ENCODE measurements around the gene PDZK1. TPM values are rescaled to one million over a fixed set of nuclear protein-coding genes. Genes with fewer than 3 reads are reported as not detected.

Gene PDZK1
- total RNA-seq: under 0.01 TPM

DNA sequence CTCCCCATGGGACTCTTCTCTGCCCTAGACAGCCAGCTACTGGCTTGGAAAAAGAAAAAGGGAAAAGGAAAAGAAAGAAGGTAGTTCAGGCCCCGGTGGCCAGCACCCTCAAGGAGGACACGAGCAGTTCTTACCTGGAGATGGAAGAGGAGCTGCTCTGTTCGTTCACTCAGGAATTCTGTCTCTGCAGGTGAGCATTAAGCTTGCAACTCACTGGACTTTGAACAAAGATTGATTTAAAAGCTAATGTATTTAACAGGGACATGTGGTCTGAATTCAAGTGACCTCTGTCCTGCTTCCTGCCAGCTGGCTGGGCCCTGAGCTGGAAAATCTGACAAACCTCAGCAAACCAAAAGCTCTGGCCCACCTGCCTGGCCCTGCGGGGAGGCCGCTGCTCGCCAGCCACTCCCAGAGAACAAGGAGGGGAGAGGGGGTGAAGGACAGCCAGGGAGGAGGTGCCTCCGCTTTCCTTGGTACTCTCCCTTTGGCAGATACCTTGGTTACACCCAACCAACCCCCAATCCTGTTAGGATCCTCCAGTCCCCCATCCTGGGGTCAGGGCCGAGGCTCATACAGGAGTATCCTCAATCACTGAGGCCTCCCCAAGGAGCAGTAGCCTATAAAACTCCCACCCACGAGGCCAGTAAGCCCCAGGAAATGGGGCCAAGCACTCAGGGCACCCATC is at the start of gene PDZK1:
PDZK1 (minus strand) TSS at position 186 of the 685 bp plus-strand sequence. CDS start 19,347 bp downstream, outside the sequence.
- H3K27ac ChIP-seq (ENCODE audit: low read depth, low read length): no peak within 1 kb of the TSS
- no peaks in the 10 kb centered on the region for H3K4me1 ChIP-seq (ENCODE audit: control insufficient read depth in 3 of 3, insufficient read depth in 3 of 3, low read length in 3 of 3)
- H3K4me3 ChIP-seq (ENCODE audit: low read length in 3 of 3): no peak within 1 kb of the TSS
- no peaks in the 10 kb centered on the region for H3K36me3 ChIP-seq (ENCODE audit: control insufficient read depth in 3 of 3, insufficient read depth in 3 of 3, low read length in 3 of 3)
- peaks cover 0 to 5% (median 0%) of the 10 kb centered on the region in 3 donors for H3K27me3 ChIP-seq (ENCODE audit: control insufficient read depth in 3 of 3, insufficient read depth in 3 of 3, low read length in 3 of 3)
- no peak within 1 kb of the TSS for H3K9ac ChIP-seq (ENCODE audit: low read depth in 1 of 3, low read length in 3 of 3)
- no peaks in the 10 kb centered on the region for H3K9me3 ChIP-seq (ENCODE audit: control insufficient read depth in 3 of 3, low read length in 3 of 3)

DNA sequence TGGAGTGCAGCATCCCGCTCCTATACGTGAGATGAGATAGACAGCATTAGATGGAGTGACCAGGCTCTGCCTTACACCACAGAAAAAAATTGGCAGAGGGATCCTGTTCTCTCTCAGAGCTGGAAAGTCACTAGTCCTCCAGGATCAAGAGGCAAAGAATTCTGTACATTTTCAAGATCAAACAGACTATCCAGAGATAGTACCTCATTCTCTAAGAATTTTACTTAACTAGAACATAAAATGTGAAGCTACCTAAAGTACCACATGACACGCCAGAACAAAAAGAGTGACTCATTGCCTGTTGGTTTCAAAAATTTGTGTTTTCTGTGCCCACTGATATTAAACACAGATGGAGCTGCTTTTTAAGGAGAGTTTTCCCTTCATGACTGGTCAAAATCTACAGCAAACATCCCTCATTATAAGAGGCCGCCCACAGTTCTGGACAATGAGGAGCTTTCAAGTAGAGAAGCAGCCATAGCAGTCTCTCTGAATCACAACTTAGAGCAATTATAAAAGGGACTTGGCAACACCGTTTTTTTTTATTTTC is 44.4 kb upstream of the PDZK1 start:
- H3K4me3 ChIP-seq (ENCODE audit: low read length in 3 of 3): no peak overlapping the region
- no peak overlapping the region for H3K27ac ChIP-seq (ENCODE audit: low read depth, low read length)
- H3K36me3 ChIP-seq (ENCODE audit: control insufficient read depth in 3 of 3, insufficient read depth in 3 of 3, low read length in 3 of 3): peaks cover 42 to 52% (median 49%) of the 10 kb centered on the region in 3 donors
- no peaks in the 10 kb centered on the region for H3K27me3 ChIP-seq (ENCODE audit: control insufficient read depth in 3 of 3, insufficient read depth in 3 of 3, low read length in 3 of 3)
- H3K9ac ChIP-seq (ENCODE audit: low read depth in 1 of 3, low read length in 3 of 3): no peak overlapping the region
- no peaks in the 10 kb centered on the region for H3K4me1 ChIP-seq (ENCODE audit: control insufficient read depth in 3 of 3, insufficient read depth in 3 of 3, low read length in 3 of 3)
- H3K9me3 ChIP-seq (ENCODE audit: control insufficient read depth in 3 of 3, low read length in 3 of 3): no peaks in the 10 kb centered on the region

DNA sequence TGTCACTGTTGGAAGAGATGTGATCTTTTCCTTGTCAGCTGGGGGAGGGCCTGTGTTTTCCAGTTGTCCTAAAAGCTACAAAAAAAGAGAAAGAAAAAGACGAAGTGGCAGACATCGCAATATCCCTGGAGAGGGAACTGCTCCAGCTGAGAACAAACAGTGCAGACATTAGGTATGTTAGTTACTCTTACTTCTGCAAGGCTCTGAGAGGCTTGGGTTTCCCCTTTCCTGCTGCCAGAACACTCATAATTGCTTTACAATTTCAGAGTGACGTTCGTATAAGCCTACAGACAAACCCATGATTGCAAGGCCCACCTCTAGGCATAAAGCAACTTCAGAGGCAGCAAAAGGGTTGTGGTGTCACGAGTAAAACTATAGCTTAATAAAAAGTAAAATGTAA is 43.3 kb upstream of the PDZK1 start:
- H3K4me3 ChIP-seq (ENCODE audit: low read length in 3 of 3): no peak overlapping the region
- peaks cover 42 to 59% (median 58%) of the 10 kb centered on the region in 3 donors for H3K36me3 ChIP-seq (ENCODE audit: control insufficient read depth in 3 of 3, insufficient read depth in 3 of 3, low read length in 3 of 3)
- no peaks in the 10 kb centered on the region for H3K27me3 ChIP-seq (ENCODE audit: control insufficient read depth in 3 of 3, insufficient read depth in 3 of 3, low read length in 3 of 3)
- no peak overlapping the region for H3K9ac ChIP-seq (ENCODE audit: low read depth in 1 of 3, low read length in 3 of 3)
- H3K4me1 ChIP-seq (ENCODE audit: control insufficient read depth in 3 of 3, insufficient read depth in 3 of 3, low read length in 3 of 3): no peaks in the 10 kb centered on the region
- no peaks in the 10 kb centered on the region for H3K9me3 ChIP-seq (ENCODE audit: control insufficient read depth in 3 of 3, low read length in 3 of 3)
- H3K27ac ChIP-seq (ENCODE audit: low read depth, low read length): no peak overlapping the region

DNA sequence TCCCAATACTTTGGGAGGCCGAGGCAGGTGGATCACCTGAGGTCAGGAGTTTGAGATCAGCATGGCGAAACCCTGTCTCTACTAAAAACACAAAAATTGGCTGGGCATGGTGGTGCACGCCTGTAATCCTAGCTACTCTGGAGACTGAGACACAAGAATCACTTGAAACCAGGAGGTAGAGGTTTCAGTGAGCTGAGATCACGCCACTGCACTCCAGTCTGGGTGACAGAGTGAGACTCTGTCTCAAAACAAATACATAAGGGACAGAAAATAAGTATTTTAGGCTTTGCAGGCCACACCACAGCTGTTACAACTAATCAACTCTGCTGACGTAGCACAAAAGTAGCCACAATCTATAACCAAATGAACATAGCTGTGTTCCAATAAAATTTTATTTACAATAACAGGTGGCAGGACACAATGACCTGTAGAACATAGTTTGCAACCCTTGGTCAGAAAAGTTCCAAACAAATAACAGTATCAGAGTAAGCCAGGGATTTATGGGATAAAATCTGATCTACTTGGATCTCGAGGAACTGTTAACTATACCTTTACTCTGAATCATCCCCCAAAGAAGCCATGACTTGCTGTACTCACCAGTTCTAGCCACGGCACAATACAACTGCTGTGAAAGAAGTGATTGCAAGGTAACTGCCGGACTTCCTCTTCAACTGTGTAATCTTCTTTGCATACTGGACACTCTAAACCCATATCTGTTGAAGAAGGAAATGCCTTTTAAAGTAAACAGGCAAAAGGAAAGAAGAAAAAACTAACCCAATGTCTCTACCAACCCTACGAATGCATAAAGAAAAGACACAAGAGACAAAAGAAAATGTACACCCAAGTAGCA is 40.5 kb upstream of the PDZK1 start:
- no peak overlapping the region for H3K4me3 ChIP-seq (ENCODE audit: low read length in 3 of 3)
- no peak overlapping the region for H3K9ac ChIP-seq (ENCODE audit: low read depth in 1 of 3, low read length in 3 of 3)
- no peaks in the 10 kb centered on the region for H3K9me3 ChIP-seq (ENCODE audit: control insufficient read depth in 3 of 3, low read length in 3 of 3)
- no peaks in the 10 kb centered on the region for H3K27me3 ChIP-seq (ENCODE audit: control insufficient read depth in 3 of 3, insufficient read depth in 3 of 3, low read length in 3 of 3)
- no peak overlapping the region for H3K27ac ChIP-seq (ENCODE audit: low read depth, low read length)
- no peaks in the 10 kb centered on the region for H3K4me1 ChIP-seq (ENCODE audit: control insufficient read depth in 3 of 3, insufficient read depth in 3 of 3, low read length in 3 of 3)
- peaks cover 56 to 84% (median 74%) of the 10 kb centered on the region in 3 donors for H3K36me3 ChIP-seq (ENCODE audit: control insufficient read depth in 3 of 3, insufficient read depth in 3 of 3, low read length in 3 of 3)

DNA sequence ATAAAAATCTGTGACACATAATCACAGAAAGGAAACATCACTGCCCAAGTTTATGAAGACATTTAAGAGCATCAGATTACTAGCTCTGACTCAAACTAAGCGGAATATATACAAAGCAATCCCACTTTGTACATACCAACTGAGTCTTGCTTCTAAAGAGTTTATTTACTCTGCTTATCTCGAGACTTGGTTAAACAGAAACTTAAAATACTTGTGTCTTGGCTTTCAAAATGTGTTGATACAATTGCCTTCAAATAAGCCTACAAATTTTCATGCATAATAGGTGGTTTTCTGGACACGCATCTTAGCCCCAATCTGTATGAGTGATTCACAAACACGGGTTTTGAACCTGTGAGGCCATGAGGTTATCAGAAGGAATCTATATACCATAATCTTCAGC is 33.1 kb upstream of the PDZK1 start:
- no peak overlapping the region for H3K4me3 ChIP-seq (ENCODE audit: low read length in 3 of 3)
- H3K9me3 ChIP-seq (ENCODE audit: control insufficient read depth in 3 of 3, low read length in 3 of 3): no peaks in the 10 kb centered on the region
- no peak overlapping the region for H3K9ac ChIP-seq (ENCODE audit: low read depth in 1 of 3, low read length in 3 of 3)
- H3K27ac ChIP-seq (ENCODE audit: low read depth, low read length): no peak overlapping the region
- H3K4me1 ChIP-seq (ENCODE audit: control insufficient read depth in 3 of 3, insufficient read depth in 3 of 3, low read length in 3 of 3): no peaks in the 10 kb centered on the region
- peaks cover 14 to 34% (median 33%) of the 10 kb centered on the region in 3 donors for H3K36me3 ChIP-seq (ENCODE audit: control insufficient read depth in 3 of 3, insufficient read depth in 3 of 3, low read length in 3 of 3)
- H3K27me3 ChIP-seq (ENCODE audit: control insufficient read depth in 3 of 3, insufficient read depth in 3 of 3, low read length in 3 of 3): no peaks in the 10 kb centered on the region

DNA sequence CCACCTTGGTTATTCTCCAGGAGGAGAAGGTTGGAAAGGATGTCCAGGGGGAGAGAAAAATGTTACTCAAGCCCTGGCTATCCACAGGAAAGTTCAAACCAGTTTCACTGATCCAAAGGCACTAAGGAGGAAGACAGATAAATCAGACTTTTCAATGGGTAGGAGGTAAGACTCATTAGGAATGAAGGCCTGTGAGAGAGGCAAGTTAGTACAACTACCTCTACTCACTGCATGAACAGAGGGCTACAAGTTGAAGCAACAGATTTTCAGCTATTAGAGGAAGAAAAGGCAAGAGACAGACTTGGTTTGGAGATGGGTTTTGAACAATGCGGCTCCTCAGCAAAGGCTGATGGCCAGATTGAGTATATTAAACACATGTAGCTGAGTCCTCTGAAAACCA is 29.0 kb upstream of the PDZK1 start:
- H3K36me3 ChIP-seq (ENCODE audit: control insufficient read depth in 3 of 3, insufficient read depth in 3 of 3, low read length in 3 of 3): peaks cover 0 to 2% (median 1%) of the 10 kb centered on the region in 3 donors
- no peaks in the 10 kb centered on the region for H3K9me3 ChIP-seq (ENCODE audit: control insufficient read depth in 3 of 3, low read length in 3 of 3)
- no peak overlapping the region for H3K27ac ChIP-seq (ENCODE audit: low read depth, low read length)
- H3K9ac ChIP-seq (ENCODE audit: low read depth in 1 of 3, low read length in 3 of 3): no peak overlapping the region
- no peaks in the 10 kb centered on the region for H3K4me1 ChIP-seq (ENCODE audit: control insufficient read depth in 3 of 3, insufficient read depth in 3 of 3, low read length in 3 of 3)
- no peaks in the 10 kb centered on the region for H3K27me3 ChIP-seq (ENCODE audit: control insufficient read depth in 3 of 3, insufficient read depth in 3 of 3, low read length in 3 of 3)
- no peak overlapping the region for H3K4me3 ChIP-seq (ENCODE audit: low read length in 3 of 3)

DNA sequence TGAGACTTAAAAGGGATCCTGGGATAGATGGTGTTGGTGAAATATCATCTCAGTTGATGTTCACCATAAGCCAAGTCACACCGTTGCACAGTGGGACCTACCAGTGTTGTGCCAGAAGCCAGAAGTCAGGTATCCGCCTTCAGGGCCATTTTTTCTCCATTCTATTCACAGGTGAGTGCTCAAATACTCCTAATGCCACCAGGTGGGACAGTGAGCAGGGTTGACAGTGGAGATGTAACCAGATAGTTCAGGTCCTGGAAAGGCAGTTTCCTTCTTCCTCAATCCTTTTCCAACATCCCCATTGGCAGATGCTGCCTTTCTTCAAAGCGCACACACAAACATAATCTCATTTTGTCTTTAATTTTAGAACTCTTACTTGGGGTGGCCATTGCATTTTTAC is 23.7 kb upstream of the PDZK1 start:
- Histone ChIP-seq H3K4me3 (ENCODE audit: low read length in 3 of 3) (no peak overlapping the region), H3K36me3 (ENCODE audit: control insufficient read depth in 3 of 3, insufficient read depth in 3 of 3, low read length in 3 of 3) (no peaks in the 10 kb centered on the region), H3K27me3 (ENCODE audit: control insufficient read depth in 3 of 3, insufficient read depth in 3 of 3, low read length in 3 of 3) (peaks cover 0 to 3% (median 0%) of the 10 kb centered on the region in 3 donors), H3K9me3 (ENCODE audit: control insufficient read depth in 3 of 3, low read length in 3 of 3) (no peaks in the 10 kb centered on the region), H3K4me1 (ENCODE audit: control insufficient read depth in 3 of 3, insufficient read depth in 3 of 3, low read length in 3 of 3) (no peaks in the 10 kb centered on the region), H3K27ac (ENCODE audit: low read depth, low read length) (no peak overlapping the region), H3K9ac (ENCODE audit: low read depth in 1 of 3, low read length in 3 of 3) (no peak overlapping the region)

DNA sequence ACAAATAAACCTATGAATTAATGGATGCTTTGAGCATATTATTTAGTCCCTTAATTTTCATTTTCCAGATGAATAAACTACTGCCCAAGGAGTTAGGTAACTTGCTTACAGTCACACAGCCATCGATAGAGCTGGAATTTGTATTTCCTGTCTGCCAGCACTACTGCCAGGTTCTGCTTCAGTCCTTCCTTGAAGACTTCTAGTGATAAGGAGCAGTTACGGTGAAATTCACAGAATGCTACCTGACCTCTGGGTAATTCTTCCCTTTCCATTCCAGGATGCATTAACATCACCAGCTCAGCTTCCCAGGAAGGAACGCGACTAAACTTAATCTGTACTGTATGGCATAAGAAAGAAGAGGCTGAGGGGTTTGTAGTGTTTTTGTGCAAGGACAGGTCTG is 23.3 kb upstream of the PDZK1 start:
- Histone ChIP-seq H3K9ac (ENCODE audit: low read depth in 1 of 3, low read length in 3 of 3) (no peak overlapping the region), H3K4me1 (ENCODE audit: control insufficient read depth in 3 of 3, insufficient read depth in 3 of 3, low read length in 3 of 3) (no peaks in the 10 kb centered on the region), H3K27ac (ENCODE audit: low read depth, low read length) (no peak overlapping the region), H3K36me3 (ENCODE audit: control insufficient read depth in 3 of 3, insufficient read depth in 3 of 3, low read length in 3 of 3) (no peaks in the 10 kb centered on the region), H3K27me3 (ENCODE audit: control insufficient read depth in 3 of 3, insufficient read depth in 3 of 3, low read length in 3 of 3) (peaks cover 0 to 3% (median 0%) of the 10 kb centered on the region in 3 donors), H3K9me3 (ENCODE audit: control insufficient read depth in 3 of 3, low read length in 3 of 3) (no peaks in the 10 kb centered on the region), H3K4me3 (ENCODE audit: low read length in 3 of 3) (no peak overlapping the region)

DNA sequence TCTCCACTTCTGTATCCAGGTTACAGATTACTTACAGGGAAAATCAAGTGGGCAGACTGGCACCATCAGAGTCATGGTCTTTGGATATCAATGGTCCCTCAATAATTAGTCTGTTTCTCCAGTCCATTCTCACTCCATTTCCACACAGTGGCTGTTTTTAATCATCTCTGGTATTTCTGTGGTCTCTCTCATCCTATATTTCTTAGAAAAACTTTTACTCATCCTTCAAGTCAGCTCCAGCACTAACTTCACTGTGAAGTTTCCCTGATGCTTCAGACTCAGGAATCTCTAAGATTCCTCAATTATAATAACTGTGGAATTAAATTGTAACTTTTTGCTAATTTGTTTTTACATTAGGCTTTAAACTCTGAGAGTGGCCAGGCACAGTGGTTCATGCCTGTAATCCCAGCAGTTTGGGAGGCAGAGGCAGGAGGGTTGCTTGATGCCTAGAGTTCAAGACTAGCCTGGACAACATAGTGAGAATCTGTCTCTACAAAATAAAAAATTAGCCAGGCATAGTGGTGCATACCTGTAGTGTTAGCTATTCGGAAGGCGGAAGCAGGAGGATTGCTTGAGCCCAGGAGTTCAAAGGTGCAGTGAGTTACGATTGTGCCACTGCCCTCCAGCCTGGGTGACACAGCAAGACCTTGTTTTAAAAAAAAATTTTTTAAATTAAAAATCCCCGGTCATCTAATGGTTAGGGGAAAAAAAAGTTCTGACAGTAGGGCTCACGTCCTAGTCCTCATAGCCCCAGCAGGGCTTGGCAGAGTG is 22.7 kb upstream of the PDZK1 start:
- no peaks in the 10 kb centered on the region for H3K4me1 ChIP-seq (ENCODE audit: control insufficient read depth in 3 of 3, insufficient read depth in 3 of 3, low read length in 3 of 3)
- H3K27me3 ChIP-seq (ENCODE audit: control insufficient read depth in 3 of 3, insufficient read depth in 3 of 3, low read length in 3 of 3): peaks cover 0 to 3% (median 0%) of the 10 kb centered on the region in 3 donors
- no peak overlapping the region for H3K9ac ChIP-seq (ENCODE audit: low read depth in 1 of 3, low read length in 3 of 3)
- H3K4me3 ChIP-seq (ENCODE audit: low read length in 3 of 3): no peak overlapping the region
- H3K36me3 ChIP-seq (ENCODE audit: control insufficient read depth in 3 of 3, insufficient read depth in 3 of 3, low read length in 3 of 3): no peaks in the 10 kb centered on the region
- H3K9me3 ChIP-seq (ENCODE audit: control insufficient read depth in 3 of 3, low read length in 3 of 3): no peaks in the 10 kb centered on the region
- H3K27ac ChIP-seq (ENCODE audit: low read depth, low read length): no peak overlapping the region
